HL-60/S4 treated with retinoic acid at 250 ng/mL for 4 days and 3 days (cell line): ENCODE results near the gene RAB27A.

Source experiments
- in situ Hi-C: fragments of 300-500 bp; cut with MboI; formaldehyde crosslinking; loops from 2 replicates; pipeline ENCODE4 v1.7.0; 2022; ENCODE audit warnings: low sequenced_read_pairs

RAB27A gene

GRCh38 chr15:55230051-55230670 lies 59.5 kb downstream of the RAB27A start:
- in situ Hi-C loops = no loop called here

GRCh38 chr15:55226127-55226526 lies 63.5 kb downstream of the RAB27A start:
- in situ Hi-C loops = no loop called here

- in situ Hi-C loops = loop anchor here (25.0 kb wide), 2 partner anchors 212 to 412 kb away; no protein-coding TSS in a partner anchor
Measured at GRCh38 chr15:55224892-55225291, 64.7 kb downstream of the RAB27A start.

GRCh38 chr15:55222588-55222987 lies 67.0 kb downstream of the RAB27A start:
- in situ Hi-C loops = loop anchor here (25.0 kb wide), 2 partner anchors 215 to 415 kb away; no protein-coding TSS in a partner anchor

- in situ Hi-C loops = loop anchor here (25.0 kb wide), 2 partner anchors 216 to 416 kb away; no protein-coding TSS in a partner anchor
Measured at GRCh38 chr15:55221090-55222011, 68.3 kb downstream of the RAB27A start.

- in situ Hi-C loops = loop anchor here (25.0 kb wide), 2 partner anchors 217 to 417 kb away; no protein-coding TSS in a partner anchor
Measured at GRCh38 chr15:55220606-55221005, 69.0 kb downstream of the RAB27A start.

- in situ Hi-C loops = loop anchor here (10.0 to 25.0 kb wide), 3 partner anchors 67 to 419 kb away; partner anchors contain the start of gene RAB27A
Measured at GRCh38 chr15:55218056-55218455, 71.6 kb downstream of the RAB27A start.

GRCh38 chr15:55204464-55204863 lies 85.1 kb downstream of the RAB27A start:
- in situ Hi-C loops = loop anchor here (25.0 kb wide), 2 partner anchors 233 to 433 kb away; no protein-coding TSS in a partner anchor

- in situ Hi-C loops = loop anchor here (25.0 kb wide), 2 partner anchors 235 to 435 kb away; no protein-coding TSS in a partner anchor
Measured at GRCh38 chr15:55202206-55202605, 87.4 kb downstream of the RAB27A start.

- in situ Hi-C loops = no loop called here
Measured at GRCh38 chr15:55198706-55199105, 90.9 kb downstream of the RAB27A start.

GRCh38 chr15:55197719-55198118 lies 91.9 kb downstream of the RAB27A start:
- in situ Hi-C loops = no loop called here

GRCh38 chr15:55197362-55197705 lies 92.3 kb downstream of the RAB27A start:
- in situ Hi-C loops = no loop called here

- in situ Hi-C loops = no loop called here
Measured at GRCh38 chr15:55196458-55197361, 92.9 kb downstream of the RAB27A start, which contains the start of gene RSL24D1. TSS of gene RSL24D1 (minus strand) at chr15:55196941. CDS start at chr15:55196890, 51 bp downstream.

GRCh38 chr15:55195996-55196395 lies 93.6 kb downstream of the RAB27A start:
- in situ Hi-C loops = no loop called here

- in situ Hi-C loops = no loop called here
Measured at GRCh38 chr15:55194256-55194655, 95.4 kb downstream of the RAB27A start.

- in situ Hi-C loops = no loop called here
Measured at GRCh38 chr15:55186331-55186730, 103.3 kb downstream of the RAB27A start.

GRCh38 chr15:55183679-55184078 lies 105.9 kb downstream of the RAB27A start:
- in situ Hi-C loops = no loop called here

- in situ Hi-C loops = no loop called here
Measured at GRCh38 chr15:55179141-55179540, 110.5 kb downstream of the RAB27A start.

GRCh38 chr15:55170361-55170760 lies 119.3 kb downstream of the RAB27A start:
- in situ Hi-C loops = no loop called here

GRCh38 chr15:55168350-55168974 lies 121.2 kb downstream of the RAB27A start:
- in situ Hi-C loops = no loop called here
